ENCODE results near the gene SLC38A11.
"Not testable (repeated sequence)": the region's sequence is repeated elsewhere in the genome, so short reads cannot be mapped to it uniquely, and the experiment has no call there.

The SLC38A11 gene

GRCh38 chr2:164954954-164955701 is at the start of gene SLC38A11:
SLC38A11 (minus strand) TSS chr2:164955525; CDS start chr2:164955247, 278 bp downstream.
- peak; percentile 2 for DNase-seq

GRCh38 chr2:165003443-165004130 is 48.3 kb upstream of the SLC38A11 start:
- DNase-seq = no peak

GRCh38 chr2:165002638-165003037 is 47.3 kb upstream of the SLC38A11 start:
- no peak for DNase-seq

- not testable (repeated sequence) for DNase-seq
These were observed 39.5 kb upstream of the SLC38A11 start for GRCh38 chr2:164994664-164995299.

- no peak for DNase-seq
These were observed 38.1 kb upstream of the SLC38A11 start for GRCh38 chr2:164993287-164994016.

- peak; percentile 94 for DNase-seq
These were observed 37.5 kb upstream of the SLC38A11 start for GRCh38 chr2:164992818-164993217.

GRCh38 chr2:164992093-164992454 is 36.7 kb upstream of the SLC38A11 start:
- not testable (repeated sequence) for DNase-seq

GRCh38 chr2:164991361-164992092 is 36.2 kb upstream of the SLC38A11 start:
- DNase-seq = peak; percentile 50

- peak; percentile 86 for DNase-seq
These were observed 35.6 kb upstream of the SLC38A11 start for GRCh38 chr2:164990953-164991352.

- not testable (repeated sequence) for DNase-seq
These were observed 33.5 kb upstream of the SLC38A11 start for GRCh38 chr2:164988805-164989204.

- not testable (repeated sequence) for DNase-seq
These were observed 30.7 kb upstream of the SLC38A11 start for GRCh38 chr2:164986027-164986426.

GRCh38 chr2:164984428-164984827 is 29.1 kb upstream of the SLC38A11 start:
- peak; percentile 82 for DNase-seq

- peak; percentile 64 for DNase-seq
These were observed 26.1 kb upstream of the SLC38A11 start for GRCh38 chr2:164981217-164981990.

GRCh38 chr2:164980688-164981087 is 25.4 kb upstream of the SLC38A11 start:
- peak; percentile 39 for DNase-seq

GRCh38 chr2:164979113-164979512 is 23.8 kb upstream of the SLC38A11 start:
- no peak for DNase-seq

- DNase-seq = peak; percentile 23
These were observed 21.6 kb upstream of the SLC38A11 start for GRCh38 chr2:164976875-164977470.

- DNase-seq = peak; percentile 65
These were observed 21.0 kb upstream of the SLC38A11 start for GRCh38 chr2:164976301-164976700.

- DNase-seq = no peak
These were observed 20.6 kb upstream of the SLC38A11 start for GRCh38 chr2:164975891-164976290.

- no peak for DNase-seq
These were observed 18.9 kb upstream of the SLC38A11 start for GRCh38 chr2:164974221-164974620.

GRCh38 chr2:164972216-164972615 is 16.9 kb upstream of the SLC38A11 start:
- DNase-seq = no peak
